Measurements from ENCODE around the gene CCDC88C.

Gene CCDC88C

GRCh38 chr14:91230397-91231035, 187.1 kb downstream of the CCDC88C start:
- Histone ChIP-seq H4K91ac (ENCODE audit: low read depth, low read length) (no peak overlapping the region), H3K9ac (ENCODE audit: low read length) (no peak overlapping the region), H2AK5ac (ENCODE audit: low read length) (no peak overlapping the region), H3K4me2 (ENCODE audit: low read length) (no peak overlapping the region), H3K79me1 (ENCODE audit: low read length) (no peaks in the 10 kb centered on the region), H3K14ac (ENCODE audit: low read length) (no peak overlapping the region), H4K12ac (ENCODE audit: low read depth, low read length) (no peak overlapping the region), H2BK12ac (ENCODE audit: low read length) (no peak overlapping the region), H2BK5ac (ENCODE audit: low read depth, low read length, poor library complexity) (no peak overlapping the region), H3K4me3 (ENCODE audit: low read depth, low read length) (no peak overlapping the region), H3K18ac (ENCODE audit: low read length) (no peak overlapping the region), H2BK120ac (ENCODE audit: insufficient read depth, low read length, poor library complexity) (no peak overlapping the region), H3K27me3 (ENCODE audit: insufficient read depth, low read length) (no peaks in the 10 kb centered on the region), H4K8ac (ENCODE audit: low read depth, low read length) (no peak overlapping the region), H2AFZ (ENCODE audit: insufficient read depth, low read length, poor library complexity) (no peak overlapping the region), H3K36me3 (ENCODE audit: control insufficient read depth in 1 of 2, insufficient read depth in 2 of 2, low read length in 2 of 2) (no peaks in the 10 kb centered on the region), H3K79me2 (ENCODE audit: control insufficient read depth, insufficient read depth, low read length, poor library complexity) (no peaks in the 10 kb centered on the region), H3K4ac (ENCODE audit: low read depth, low read length) (no peak overlapping the region), H3K23ac (ENCODE audit: low read length) (no peak overlapping the region), H3K4me1 (ENCODE audit: control insufficient read depth in 1 of 2, insufficient read depth in 2 of 2, low read length in 2 of 2) (no peaks in the 10 kb centered on the region), H3K9me3 (ENCODE audit: insufficient read depth, low read depth, low read length) (peaks cover 8% of the 10 kb centered on the region), H3K27ac (ENCODE audit: low read depth, low read length) (no peak overlapping the region)
- WGBS (ENCODE audit: extremely low coverage, insufficient coverage, insufficient read length), result no CpG with 5 or more reads among the region's 4 CpGs
- DNase-seq, result no peak

DNA sequence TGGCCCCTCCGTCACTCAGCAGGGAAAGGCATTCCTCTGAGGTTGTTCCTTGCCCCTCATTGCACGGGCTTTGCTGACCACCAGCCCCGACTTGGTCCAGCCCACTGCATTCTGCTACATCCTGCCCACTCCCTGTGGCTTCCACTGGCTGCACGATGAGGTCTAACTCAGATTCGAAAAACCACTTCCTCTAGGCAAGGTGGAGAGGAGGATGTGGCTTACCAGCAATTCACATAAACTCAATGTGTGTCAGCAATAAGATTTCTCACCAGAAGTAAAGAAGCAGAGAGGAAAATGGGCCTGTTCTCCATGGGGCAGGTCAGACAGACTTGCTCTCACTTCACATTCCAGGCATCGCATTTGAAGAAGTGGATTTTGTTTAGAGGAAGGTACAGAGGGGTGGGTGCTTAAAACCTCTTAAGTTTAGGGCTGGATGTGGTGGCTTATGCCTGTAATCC, 187.8 kb downstream of the CCDC88C start:
- Histone ChIP-seq H2AFZ (ENCODE audit: insufficient read depth, low read length, poor library complexity) (no peak overlapping the region), H3K14ac (ENCODE audit: low read length) (no peak overlapping the region), H3K27ac (ENCODE audit: low read depth, low read length) (no peak overlapping the region), H2AK5ac (ENCODE audit: low read length) (no peak overlapping the region), H4K12ac (ENCODE audit: low read depth, low read length) (no peak overlapping the region), H4K8ac (ENCODE audit: low read depth, low read length) (no peak overlapping the region), H3K79me1 (ENCODE audit: low read length) (no peaks in the 10 kb centered on the region), H3K4ac (ENCODE audit: low read depth, low read length) (no peak overlapping the region), H3K27me3 (ENCODE audit: insufficient read depth, low read length) (no peaks in the 10 kb centered on the region), H3K23ac (ENCODE audit: low read length) (no peak overlapping the region), H3K36me3 (ENCODE audit: control insufficient read depth in 1 of 2, insufficient read depth in 2 of 2, low read length in 2 of 2) (peaks cover 0 to under 1% of the 10 kb centered on the region in 2 experiments), H3K4me1 (ENCODE audit: control insufficient read depth in 1 of 2, insufficient read depth in 2 of 2, low read length in 2 of 2) (no peaks in the 10 kb centered on the region), H3K79me2 (ENCODE audit: control insufficient read depth, insufficient read depth, low read length, poor library complexity) (no peaks in the 10 kb centered on the region), H3K9ac (ENCODE audit: low read length) (no peak overlapping the region), H2BK5ac (ENCODE audit: low read depth, low read length, poor library complexity) (no peak overlapping the region), H3K9me3 (ENCODE audit: insufficient read depth, low read depth, low read length) (peaks cover 8% of the 10 kb centered on the region), H4K91ac (ENCODE audit: low read depth, low read length) (no peak overlapping the region), H3K4me3 (ENCODE audit: low read depth, low read length) (no peak overlapping the region), H3K18ac (ENCODE audit: low read length) (no peak overlapping the region), H2BK120ac (ENCODE audit: insufficient read depth, low read length, poor library complexity) (no peak overlapping the region), H2BK12ac (ENCODE audit: low read length) (no peak overlapping the region), H3K4me2 (ENCODE audit: low read length) (no peak overlapping the region)
- DNase-seq, result no peak
- no CpG with 5 or more reads among the region's 6 CpGs for WGBS (ENCODE audit: extremely low coverage, insufficient coverage, insufficient read length)

GRCh38 chr14:91229005-91229382, 188.6 kb downstream of the CCDC88C start:
- no peak overlapping the region for H4K91ac ChIP-seq (ENCODE audit: low read depth, low read length)
- no peak overlapping the region for H3K4me2 ChIP-seq (ENCODE audit: low read length)
- H3K4me1 ChIP-seq (ENCODE audit: control insufficient read depth in 1 of 2, insufficient read depth in 2 of 2, low read length in 2 of 2), result no peaks in the 10 kb centered on the region
- H3K23ac ChIP-seq (ENCODE audit: low read length), result no peak overlapping the region
- no CpG with 5 or more reads among the region's 1 CpG for WGBS (ENCODE audit: extremely low coverage, insufficient coverage, insufficient read length)
- H2AFZ ChIP-seq (ENCODE audit: insufficient read depth, low read length, poor library complexity), result no peak overlapping the region
- peaks cover 0 to 2% of the 10 kb centered on the region in 2 experiments for H3K36me3 ChIP-seq (ENCODE audit: control insufficient read depth in 1 of 2, insufficient read depth in 2 of 2, low read length in 2 of 2)
- H4K8ac ChIP-seq (ENCODE audit: low read depth, low read length), result no peak overlapping the region
- H2BK120ac ChIP-seq (ENCODE audit: insufficient read depth, low read length, poor library complexity), result no peak overlapping the region
- no peak overlapping the region for H2AK5ac ChIP-seq (ENCODE audit: low read length)
- H3K27ac ChIP-seq (ENCODE audit: low read depth, low read length), result no peak overlapping the region
- H3K9me3 ChIP-seq (ENCODE audit: insufficient read depth, low read depth, low read length), result peaks cover 3% of the 10 kb centered on the region
- H3K27me3 ChIP-seq (ENCODE audit: insufficient read depth, low read length), result no peaks in the 10 kb centered on the region
- no peak overlapping the region for H2BK12ac ChIP-seq (ENCODE audit: low read length)
- H3K79me2 ChIP-seq (ENCODE audit: control insufficient read depth, insufficient read depth, low read length, poor library complexity), result no peaks in the 10 kb centered on the region
- H2BK5ac ChIP-seq (ENCODE audit: low read depth, low read length, poor library complexity), result no peak overlapping the region
- H3K18ac ChIP-seq (ENCODE audit: low read length), result no peak overlapping the region
- no peak for DNase-seq
- no peak overlapping the region for H3K9ac ChIP-seq (ENCODE audit: low read length)
- H3K79me1 ChIP-seq (ENCODE audit: low read length), result no peaks in the 10 kb centered on the region
- H3K4me3 ChIP-seq (ENCODE audit: low read depth, low read length), result no peak overlapping the region
- no peak overlapping the region for H3K4ac ChIP-seq (ENCODE audit: low read depth, low read length)
- H3K14ac ChIP-seq (ENCODE audit: low read length), result no peak overlapping the region
- H4K12ac ChIP-seq (ENCODE audit: low read depth, low read length), result no peak overlapping the region

GRCh38 chr14:91228112-91229004, 189.3 kb downstream of the CCDC88C start:
- no peaks in the 10 kb centered on the region for H3K4me1 ChIP-seq (ENCODE audit: control insufficient read depth in 1 of 2, insufficient read depth in 2 of 2, low read length in 2 of 2)
- no peaks in the 10 kb centered on the region for H3K27me3 ChIP-seq (ENCODE audit: insufficient read depth, low read length)
- no peak overlapping the region for H3K4ac ChIP-seq (ENCODE audit: low read depth, low read length)
- no peak overlapping the region for H4K8ac ChIP-seq (ENCODE audit: low read depth, low read length)
- no CpG with 5 or more reads among the region's 14 CpGs for WGBS (ENCODE audit: extremely low coverage, insufficient coverage, insufficient read length)
- H3K18ac ChIP-seq (ENCODE audit: low read length), result no peak overlapping the region
- H2AFZ ChIP-seq (ENCODE audit: insufficient read depth, low read length, poor library complexity), result no peak overlapping the region
- no peaks in the 10 kb centered on the region for H3K79me1 ChIP-seq (ENCODE audit: low read length)
- no peak overlapping the region for H4K12ac ChIP-seq (ENCODE audit: low read depth, low read length)
- no peak overlapping the region for H2BK5ac ChIP-seq (ENCODE audit: low read depth, low read length, poor library complexity)
- no peak overlapping the region for H3K23ac ChIP-seq (ENCODE audit: low read length)
- H3K27ac ChIP-seq (ENCODE audit: low read depth, low read length), result no peak overlapping the region
- H2BK12ac ChIP-seq (ENCODE audit: low read length), result no peak overlapping the region
- no peak overlapping the region for H3K4me3 ChIP-seq (ENCODE audit: low read depth, low read length)
- H3K14ac ChIP-seq (ENCODE audit: low read length), result no peak overlapping the region
- no peak overlapping the region for H2AK5ac ChIP-seq (ENCODE audit: low read length)
- H2BK120ac ChIP-seq (ENCODE audit: insufficient read depth, low read length, poor library complexity), result no peak overlapping the region
- no peaks in the 10 kb centered on the region for H3K79me2 ChIP-seq (ENCODE audit: control insufficient read depth, insufficient read depth, low read length, poor library complexity)
- H3K4me2 ChIP-seq (ENCODE audit: low read length), result no peak overlapping the region
- no peak overlapping the region for H3K9ac ChIP-seq (ENCODE audit: low read length)
- peaks cover under 1% of the 10 kb centered on the region for H3K9me3 ChIP-seq (ENCODE audit: insufficient read depth, low read depth, low read length)
- peaks cover 0 to 2% of the 10 kb centered on the region in 2 experiments for H3K36me3 ChIP-seq (ENCODE audit: control insufficient read depth in 1 of 2, insufficient read depth in 2 of 2, low read length in 2 of 2)
- no peak overlapping the region for H4K91ac ChIP-seq (ENCODE audit: low read depth, low read length)
- DNase-seq, result no peak

All from trophoblast cell (in vitro differentiated cells and primary cell).